OCI-LY3 (cell line): ENCODE data around the gene MFSD11.
A peak's percentile ranks its signal among the peaks of the same experiment; 100 is the strongest.

Experiments used
- H2AFZ ChIP-seq: fragments of 200-600, 300-600 bp; shearing (Covaris generic); 2 replicates; pipeline ENCODE4 v1.6.0; 2014; ENCODE audit warnings: antibody characterized with exemption, low read depth, low read length
- H3K27ac ChIP-seq: fragments of 200-600, 300-600 bp; sonication (generic); 2 replicates; pipeline ENCODE4 v1.5.1; 2014; ENCODE audit warnings: mild to moderate bottlenecking, low read length, moderate library complexity, mixed read lengths
- H3K27me3 ChIP-seq: fragments of 200-600, 300-600 bp; sonication (generic); 2 replicates; pipeline ENCODE4 v1.6.1; 2014; ENCODE audit warnings: low read depth, low read length, mixed read lengths
- H3K36me3 ChIP-seq: fragments of 200-600, 300-600 bp; sonication (generic); replicated peaks from 2 replicates; pipeline ENCODE3; 2014; ENCODE audit warnings: low read depth, low read length, mixed read lengths
- H3K4me1 ChIP-seq: fragments of 300-600, 200-600 bp; sonication (generic); 2 replicates; pipeline ENCODE4 v1.6.1; 2014; ENCODE audit warnings: low read length, mixed read lengths
- H3K4me2 ChIP-seq: fragments of 200-600, 300-600 bp; sonication (generic); 2 replicates; pipeline ENCODE4 v1.6.1; 2014; ENCODE audit warnings: low read length, mixed read lengths
- H3K4me3 ChIP-seq: fragments of 300-600, 200-600 bp; sonication (generic); 2 replicates; pipeline ENCODE4 v1.5.1; 2014; ENCODE audit warnings: antibody characterized with exemption, mild to moderate bottlenecking, low read length, moderate library complexity
- H3K79me2 ChIP-seq: fragments of 300-600, 200-600 bp; shearing (Covaris generic); 2 replicates; pipeline ENCODE4 v1.6.1; 2014; ENCODE audit warnings: mild to moderate bottlenecking, low read length, mixed read lengths
- H3K9ac ChIP-seq: fragments of 300-600, 200-600 bp; shearing (Covaris generic); 2 replicates; pipeline ENCODE4 v1.6.0; 2014; ENCODE audit warnings: mild to moderate bottlenecking, low read length, moderate library complexity
- H3K9me3 ChIP-seq: fragments of 200-600, 300-600 bp; shearing (Covaris generic); 2 replicates; pipeline ENCODE4 v1.6.1; 2014; ENCODE audit warnings: low read length, mixed read lengths; ENCODE audit not compliant: insufficient read depth
- H4K20me1 ChIP-seq: fragments of 200-600, 300-600 bp; sonication (generic); 2 replicates; pipeline ENCODE4 v1.6.1; 2016; ENCODE audit warnings: low read length, mixed read lengths; ENCODE audit not compliant: insufficient read depth
- EZH2phosphoT487 ChIP-seq: fragments of 200-600 bp; shearing (Covaris generic); IDR thresholded peaks from 2 replicates; pipeline ENCODE4 v1.6.1; 2018; ENCODE audit warnings: antibody characterized with exemption, mixed run types, low read depth
- TF ChIP-seq, protein P1 (sequence below): fragments of 200-600, 300-600 bp; sonication (generic); IDR thresholded peaks from 2 replicates; pipeline ENCODE4 v1.5.1; 2014; ENCODE audit warnings: antibody characterized with exemption, low read length, low read depth

The MFSD11 gene

DNA sequence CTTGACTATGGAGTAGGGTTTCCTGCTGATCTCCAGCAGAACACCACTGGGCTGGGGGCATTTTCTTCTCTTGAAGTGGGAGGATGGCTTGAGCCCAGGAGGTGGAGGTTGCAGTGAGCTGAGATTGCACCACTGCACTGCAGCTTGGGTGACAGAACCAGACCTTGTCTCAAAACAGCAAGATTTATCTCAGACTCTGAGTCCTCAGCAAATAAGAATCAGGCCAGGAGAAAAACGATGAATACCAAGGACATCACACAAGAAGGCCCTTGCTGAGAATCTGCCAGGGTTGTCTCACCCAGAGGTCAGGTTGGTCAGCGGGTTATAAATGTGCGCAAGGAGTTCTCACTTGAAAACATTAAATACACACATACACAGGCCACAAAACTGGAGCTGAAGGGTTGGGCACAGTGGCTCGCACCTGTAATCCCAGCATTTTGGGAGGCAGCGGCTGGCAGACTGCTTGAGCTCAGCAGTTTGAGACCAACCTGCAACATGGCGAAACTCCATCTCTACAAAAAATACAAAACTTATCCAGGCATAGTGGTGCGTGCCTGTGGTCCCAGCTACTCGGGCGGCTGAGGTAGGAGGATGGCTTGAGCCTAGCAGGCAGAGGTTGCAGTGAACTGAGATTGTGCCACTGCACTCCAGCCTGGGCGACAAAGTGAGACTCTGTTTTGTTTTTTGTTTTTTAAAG lies 34.8 kb upstream of the MFSD11 start:
- Histone ChIP-seq H2AFZ (no peak overlapping the region), H4K20me1 (no peaks in the 10 kb centered on the region), H3K9ac (no peak overlapping the region), H3K79me2 (no peaks in the 10 kb centered on the region), H3K4me2 (no peak overlapping the region), H3K27me3 (peaks cover 2% of the 10 kb centered on the region; the same call in 1 of the 2 replicates), H3K4me3 (no peak overlapping the region), H3K9me3 (no peaks in the 10 kb centered on the region), H3K4me1 (peaks cover 14% of the 10 kb centered on the region), H3K36me3 (no peaks in the 10 kb centered on the region), H3K27ac (no peak overlapping the region)
- TF ChIP-seq, protein P1, sequence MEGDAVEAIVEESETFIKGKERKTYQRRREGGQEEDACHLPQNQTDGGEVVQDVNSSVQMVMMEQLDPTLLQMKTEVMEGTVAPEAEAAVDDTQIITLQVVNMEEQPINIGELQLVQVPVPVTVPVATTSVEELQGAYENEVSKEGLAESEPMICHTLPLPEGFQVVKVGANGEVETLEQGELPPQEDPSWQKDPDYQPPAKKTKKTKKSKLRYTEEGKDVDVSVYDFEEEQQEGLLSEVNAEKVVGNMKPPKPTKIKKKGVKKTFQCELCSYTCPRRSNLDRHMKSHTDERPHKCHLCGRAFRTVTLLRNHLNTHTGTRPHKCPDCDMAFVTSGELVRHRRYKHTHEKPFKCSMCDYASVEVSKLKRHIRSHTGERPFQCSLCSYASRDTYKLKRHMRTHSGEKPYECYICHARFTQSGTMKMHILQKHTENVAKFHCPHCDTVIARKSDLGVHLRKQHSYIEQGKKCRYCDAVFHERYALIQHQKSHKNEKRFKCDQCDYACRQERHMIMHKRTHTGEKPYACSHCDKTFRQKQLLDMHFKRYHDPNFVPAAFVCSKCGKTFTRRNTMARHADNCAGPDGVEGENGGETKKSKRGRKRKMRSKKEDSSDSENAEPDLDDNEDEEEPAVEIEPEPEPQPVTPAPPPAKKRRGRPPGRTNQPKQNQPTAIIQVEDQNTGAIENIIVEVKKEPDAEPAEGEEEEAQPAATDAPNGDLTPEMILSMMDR = no peak
- no peak for TF ChIP-seq EZH2phosphoT487

- no peak overlapping the region for H3K27ac ChIP-seq
- no peak overlapping the region for H2AFZ ChIP-seq
- peaks cover 15% of the 10 kb centered on the region for H3K4me1 ChIP-seq
- H4K20me1 ChIP-seq = no peaks in the 10 kb centered on the region
- H3K4me3 ChIP-seq = no peak overlapping the region
- TF ChIP-seq, protein P1 = no peak
- no peak for TF ChIP-seq EZH2phosphoT487
- H3K9me3 ChIP-seq = no peaks in the 10 kb centered on the region
- H3K4me2 ChIP-seq = no peak overlapping the region
- no peaks in the 10 kb centered on the region for H3K79me2 ChIP-seq
- H3K27me3 ChIP-seq = no peaks in the 10 kb centered on the region; the same call in 1 of the 2 replicates
- H3K36me3 ChIP-seq = no peaks in the 10 kb centered on the region
- H3K9ac ChIP-seq = no peak overlapping the region
Measured at GRCh38 chr17:76704805-76705204, 33.1 kb upstream of the MFSD11 start.

DNA sequence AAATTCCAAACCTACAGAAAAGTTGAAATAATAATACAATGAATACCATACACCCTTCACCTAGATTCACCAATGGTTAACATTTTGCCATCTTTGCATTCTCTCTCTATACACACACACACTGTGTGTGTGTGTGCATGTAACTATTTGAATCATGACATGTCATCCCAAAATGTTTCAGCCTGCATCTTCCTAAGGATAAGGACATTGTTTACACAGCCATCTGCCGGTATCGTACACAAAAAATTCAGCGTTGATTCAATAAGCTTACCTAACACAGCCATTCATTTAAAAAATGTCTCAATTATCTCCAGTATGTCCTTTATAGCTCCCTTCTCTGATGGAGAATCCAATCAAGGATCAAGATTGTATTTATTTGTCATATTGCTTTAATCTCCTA lies 31.1 kb upstream of the MFSD11 start:
- no peaks in the 10 kb centered on the region for H3K79me2 ChIP-seq
- no peak overlapping the region for H3K9ac ChIP-seq
- peaks cover 8% of the 10 kb centered on the region for H3K4me1 ChIP-seq
- H3K4me3 ChIP-seq = no peak overlapping the region
- no peaks in the 10 kb centered on the region for H3K9me3 ChIP-seq
- TF ChIP-seq EZH2phosphoT487 = no peak
- TF ChIP-seq, protein P1 = no peak
- H3K27ac ChIP-seq = no peak overlapping the region
- H2AFZ ChIP-seq = no peak overlapping the region
- no peaks in the 10 kb centered on the region for H3K36me3 ChIP-seq
- no peaks in the 10 kb centered on the region for H4K20me1 ChIP-seq
- no peak overlapping the region for H3K4me2 ChIP-seq
- H3K27me3 ChIP-seq = peaks cover 3% of the 10 kb centered on the region; the same call in 1 of the 2 replicates

GRCh38 chr17:76707985-76708807 lies 29.7 kb upstream of the MFSD11 start:
- H4K20me1 ChIP-seq = no peaks in the 10 kb centered on the region
- H3K9me3 ChIP-seq = no peaks in the 10 kb centered on the region
- no peak overlapping the region for H3K27ac ChIP-seq
- H3K36me3 ChIP-seq = no peaks in the 10 kb centered on the region
- no peak overlapping the region for H3K9ac ChIP-seq
- TF ChIP-seq, protein P1 = peak; percentile 53
- TF ChIP-seq EZH2phosphoT487 = no peak
- no peak overlapping the region for H3K4me2 ChIP-seq
- H3K27me3 ChIP-seq = peaks cover 3% of the 10 kb centered on the region; the same call in 1 of the 2 replicates
- H3K79me2 ChIP-seq = no peaks in the 10 kb centered on the region
- peaks cover 8% of the 10 kb centered on the region for H3K4me1 ChIP-seq
- H2AFZ ChIP-seq = no peak overlapping the region
- no peak overlapping the region for H3K4me3 ChIP-seq
